Thyroid gland (tissue), 4 donors: Measurements from ENCODE around the gene OR7G2. TPM values are rescaled to one million over a fixed set of nuclear protein-coding genes. Genes with fewer than 3 reads are reported as not detected.

Experiments used
- DNase-seq, 2 donors: peaks; one replicate each; pipeline ENCODE4 v3.0.0-alpha.2; 2019
- H3K27ac ChIP-seq, 3 donors: fragments of 200-600 bp; sonication (generic); 1 replicate in 2 of 3; 2 replicates in 1 of 3; pipeline ENCODE4 v1.5.1; 2016 to 2019; ENCODE audit warnings: mild to moderate bottlenecking in 1 of 3, moderate library complexity in 1 of 3
- H3K27me3 ChIP-seq: fragments of 200-600 bp; sonication (generic); one replicate; pipeline ENCODE4 v1.5.1; 2019
- H3K36me3 ChIP-seq, 2 donors: fragments of 200-600 bp; sonication (generic); one replicate each; pipeline ENCODE4 v1.5.1; 2016 to 2019
- H3K4me1 ChIP-seq, 2 donors: fragments of 200-600 bp; sonication (generic); one replicate each; pipeline ENCODE4 v1.5.1; 2017 to 2019
- H3K4me3 ChIP-seq, 3 donors: fragments of 200-600 bp; sonication (generic); replicated peaks in 1 of 3; 1 replicate in 2 of 3; 2 replicates in 1 of 3; pipeline ENCODE4 v1.5.1; 2016; ENCODE audit warnings: mild to moderate bottlenecking in 1 of 3
- H3K9me3 ChIP-seq: fragments of 200-600 bp; sonication (generic); one replicate; pipeline ENCODE4 v1.5.1; 2017
- POLR2A ChIP-seq, 2 donors: fragments of 450-650 bp; IDR thresholded peaks; one replicate each; pipeline ENCODE4 v1.6.1; 2017; ENCODE audit warnings: antibody characterized with exemption in 2 of 2, mild to moderate bottlenecking in 2 of 2, moderate library complexity in 1 of 2
- WGBS, 2 donors: methylation state at CpG; one replicate each; pipeline ENCODE4 v1.1.5; 2017; 5-methylcytosine and 5-hydroxymethylcytosine counted together
- intact Hi-C: fragments of 100-400 bp; cut with DNase I; formaldehyde crosslinking; loops from one replicate; pipeline ENCODE4 v1.15.1; 2023
- total RNA-seq, 4 donors: library from RNA; depleted of rRNA; stranded (reverse); fragments of >200 nt; gene quantifications; one replicate each; pipeline ENCODE4 v1.2.3, GENCODE V29; 2016
- TF ChIP-seq, protein P1 (sequence below), 6 experiments: fragments of 200-600 bp in 3 of 6; fragments of 450-650 bp in 3 of 6; sonication (generic) in 3 of 6; IDR thresholded peaks; one replicate each; pipeline ENCODE4 v1.5.1; 2016 to 2019; ENCODE audit warnings: antibody characterized with exemption in 6 of 6, mild to moderate bottlenecking in 2 of 6, inconsistent platforms in 1 of 6, moderate library complexity in 1 of 6

OR7G2 gene
- total RNA-seq, 4 donors from 2014 or later: not detected

DNA sequence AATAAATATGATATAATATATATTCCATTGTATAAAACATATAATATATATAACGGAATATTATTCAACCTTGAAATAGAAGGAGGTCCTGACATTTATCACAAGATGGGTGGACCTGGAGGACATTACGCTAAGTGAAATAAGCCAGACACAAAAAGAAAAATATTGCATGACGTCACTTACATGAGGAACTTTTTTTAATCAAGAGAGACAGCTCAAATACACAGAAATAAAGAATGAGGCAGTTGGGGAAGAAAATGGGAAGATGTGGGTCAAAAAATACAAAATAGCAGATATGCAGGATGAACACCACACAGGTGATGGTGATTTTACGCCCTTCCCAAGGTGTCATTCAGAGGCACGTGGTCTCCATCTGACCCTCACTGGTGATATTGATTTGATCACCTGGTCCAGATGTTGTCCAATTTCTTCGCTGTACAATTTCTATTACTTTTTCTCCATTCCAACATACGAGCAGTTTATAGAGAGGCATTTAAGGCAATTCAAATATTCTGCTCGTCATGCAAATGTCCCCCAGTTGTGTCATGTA lies 32.4 kb upstream of the OR7G2 start:
- Histone ChIP-seq H3K9me3 (no peaks in the 10 kb centered on the region), H3K27me3 (no peaks in the 10 kb centered on the region), H3K27ac (peak overlapping the region in 2 of 3 donors; percentile 71 to 85), H3K4me3 (peak overlapping the region; percentile 66 to 94 (median 88)), H3K36me3 (no peaks in the 10 kb centered on the region), H3K4me1 (peaks cover 6 to 10% of the 10 kb centered on the region in 2 donors)
- no peak for TF ChIP-seq POLR2A (IDR thresholded peaks at IDR 0.05)
- TF ChIP-seq, protein P1, sequence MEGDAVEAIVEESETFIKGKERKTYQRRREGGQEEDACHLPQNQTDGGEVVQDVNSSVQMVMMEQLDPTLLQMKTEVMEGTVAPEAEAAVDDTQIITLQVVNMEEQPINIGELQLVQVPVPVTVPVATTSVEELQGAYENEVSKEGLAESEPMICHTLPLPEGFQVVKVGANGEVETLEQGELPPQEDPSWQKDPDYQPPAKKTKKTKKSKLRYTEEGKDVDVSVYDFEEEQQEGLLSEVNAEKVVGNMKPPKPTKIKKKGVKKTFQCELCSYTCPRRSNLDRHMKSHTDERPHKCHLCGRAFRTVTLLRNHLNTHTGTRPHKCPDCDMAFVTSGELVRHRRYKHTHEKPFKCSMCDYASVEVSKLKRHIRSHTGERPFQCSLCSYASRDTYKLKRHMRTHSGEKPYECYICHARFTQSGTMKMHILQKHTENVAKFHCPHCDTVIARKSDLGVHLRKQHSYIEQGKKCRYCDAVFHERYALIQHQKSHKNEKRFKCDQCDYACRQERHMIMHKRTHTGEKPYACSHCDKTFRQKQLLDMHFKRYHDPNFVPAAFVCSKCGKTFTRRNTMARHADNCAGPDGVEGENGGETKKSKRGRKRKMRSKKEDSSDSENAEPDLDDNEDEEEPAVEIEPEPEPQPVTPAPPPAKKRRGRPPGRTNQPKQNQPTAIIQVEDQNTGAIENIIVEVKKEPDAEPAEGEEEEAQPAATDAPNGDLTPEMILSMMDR (IDR thresholded peaks at IDR 0.05): no peak
- intact Hi-C loops: loop anchor here (10.0 kb wide), 1 partner anchor 665 kb away; no protein-coding TSS in a partner anchor
- no peak for DNase-seq
- WGBS, 2 donors: 29 to 35% methylated on average over 8 of the region's 8 CpGs

DNA sequence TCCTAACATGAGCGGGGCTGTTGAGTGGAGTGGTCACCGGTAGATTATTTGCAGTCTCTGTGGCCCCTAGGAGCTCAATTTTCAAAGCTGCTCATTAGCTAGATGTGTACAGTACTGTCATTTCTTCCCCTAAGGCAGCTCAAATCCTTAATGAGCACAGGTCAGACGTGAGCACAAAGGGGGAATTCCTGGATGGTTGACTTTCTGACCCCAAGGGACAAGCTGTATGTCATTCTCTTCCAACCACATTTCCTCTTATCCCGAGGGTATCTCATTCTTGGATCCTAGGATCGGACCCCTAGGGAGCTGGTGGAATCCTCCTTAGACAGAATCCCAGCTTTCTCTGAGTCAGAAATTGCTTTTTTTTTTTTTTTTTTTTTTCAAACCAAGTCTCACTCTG lies 25.1 kb upstream of the OR7G2 start:
- 62 to 67% methylated on average over 5 of the region's 5 CpGs for WGBS, 2 donors
- H3K4me1 ChIP-seq: no peaks in the 10 kb centered on the region
- no peaks in the 10 kb centered on the region for H3K9me3 ChIP-seq
- no peaks in the 10 kb centered on the region for H3K36me3 ChIP-seq
- no peaks in the 10 kb centered on the region for H3K27me3 ChIP-seq
- no peak for TF ChIP-seq POLR2A (IDR thresholded peaks at IDR 0.05)
- TF ChIP-seq, protein P1 (IDR thresholded peaks at IDR 0.05): no peak
- no peak overlapping the region for H3K4me3 ChIP-seq
- intact Hi-C loops: loop anchor here (10.0 kb wide), 1 partner anchor 672 kb away; no protein-coding TSS in a partner anchor
- H3K27ac ChIP-seq: no peak overlapping the region
- no peak for DNase-seq

DNA sequence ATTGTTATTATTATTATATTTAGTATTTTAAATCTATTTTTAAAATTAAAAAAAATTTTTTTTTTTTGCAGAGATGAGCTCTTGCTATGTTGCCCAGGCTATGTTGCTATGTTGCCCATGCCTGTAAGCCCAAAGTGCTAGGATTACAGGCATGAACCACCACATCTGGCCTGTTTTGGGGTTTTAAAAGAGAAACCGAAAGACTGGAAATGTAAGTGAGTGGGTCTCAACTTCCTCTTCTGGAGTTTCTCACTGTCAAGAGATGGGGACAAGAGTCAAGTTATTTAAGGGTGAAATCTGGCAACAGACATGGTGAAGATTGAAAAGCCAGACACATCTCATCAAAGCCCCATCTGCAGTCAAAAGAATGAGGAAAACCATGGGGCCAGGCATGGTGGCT lies 23.7 kb upstream of the OR7G2 start:
- Histone ChIP-seq H3K27ac (no peak overlapping the region), H3K4me3 (no peak overlapping the region), H3K27me3 (no peaks in the 10 kb centered on the region), H3K4me1 (no peaks in the 10 kb centered on the region), H3K9me3 (no peaks in the 10 kb centered on the region), H3K36me3 (no peaks in the 10 kb centered on the region)
- TF ChIP-seq POLR2A (IDR thresholded peaks at IDR 0.05): no peak
- TF ChIP-seq, protein P1 (IDR thresholded peaks at IDR 0.05): no peak
- intact Hi-C loops: loop anchor here (10.0 kb wide), 1 partner anchor 674 kb away; no protein-coding TSS in a partner anchor
- 73 to 81% methylated on average over 1 of the region's 1 CpG for WGBS, 2 donors
- DNase-seq: no peak

DNA sequence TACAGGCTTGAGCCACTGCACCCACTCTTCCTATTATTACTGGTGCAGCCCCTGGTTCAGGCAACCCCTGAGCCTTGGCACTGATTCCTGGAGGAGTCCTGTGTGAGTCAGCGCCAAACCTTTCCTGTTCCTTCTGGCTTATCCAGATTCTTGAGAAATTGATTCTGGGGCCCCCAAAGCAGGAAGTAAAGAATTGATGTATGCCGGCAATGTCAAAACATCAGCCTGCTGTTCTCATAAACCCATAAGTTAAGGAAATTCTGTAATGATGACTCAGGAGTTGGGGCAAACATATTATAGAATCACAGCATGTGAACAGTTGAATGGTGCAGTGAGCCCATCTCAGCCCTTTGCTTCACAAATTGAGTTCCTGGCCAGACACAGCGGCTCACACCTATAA lies 20.9 kb upstream of the OR7G2 start:
- no peaks in the 10 kb centered on the region for H3K4me1 ChIP-seq
- no peak overlapping the region for H3K4me3 ChIP-seq
- no peak for DNase-seq
- H3K36me3 ChIP-seq: no peaks in the 10 kb centered on the region
- no peaks in the 10 kb centered on the region for H3K9me3 ChIP-seq
- WGBS, 2 donors: 75 to 83% methylated on average over 3 of the region's 3 CpGs
- no peak for TF ChIP-seq POLR2A (IDR thresholded peaks at IDR 0.05)
- TF ChIP-seq, protein P1 (IDR thresholded peaks at IDR 0.05): no peak
- intact Hi-C loops: no loop called here
- no peak overlapping the region for H3K27ac ChIP-seq
- no peaks in the 10 kb centered on the region for H3K27me3 ChIP-seq

DNA sequence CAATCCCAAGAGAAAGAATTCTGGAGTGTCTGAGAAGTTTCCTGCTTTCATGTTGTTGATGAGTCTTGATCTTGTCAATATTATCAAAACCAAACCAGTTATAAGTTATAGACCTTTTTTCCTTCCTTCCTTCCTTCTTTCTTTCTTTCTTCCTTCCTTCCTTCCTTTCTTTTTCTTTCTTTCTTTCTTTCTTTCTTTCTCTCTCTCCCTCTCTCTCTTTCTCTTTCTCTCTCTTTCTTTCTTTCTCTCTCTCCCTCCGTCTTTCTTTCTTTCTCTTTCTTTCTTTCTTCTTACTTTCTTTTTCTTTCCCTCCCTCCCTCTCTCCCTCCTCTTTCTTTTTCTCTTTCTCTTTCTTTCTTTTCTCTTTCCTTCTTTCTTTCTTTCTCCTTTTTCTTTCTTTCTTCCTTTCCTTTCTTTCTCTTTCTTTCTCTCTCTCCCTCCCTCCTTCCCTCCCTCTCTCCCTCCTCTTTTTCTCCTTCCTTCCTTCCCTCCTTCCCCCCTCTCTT lies 19.7 kb upstream of the OR7G2 start, which contains the start of gene OR7G3:
TSS of gene OR7G3 (minus strand) at position 51 of the 506 bp plus-strand sequence. CDS start at position 51, 0 bp downstream.
- Histone ChIP-seq H3K4me3 (no peak within 1 kb of the TSS), H3K4me1 (no peaks in the 10 kb centered on the region), H3K27ac (no peak within 1 kb of the TSS), H3K36me3 (no peaks in the 10 kb centered on the region), H3K9me3 (no peaks in the 10 kb centered on the region), H3K27me3 (no peaks in the 10 kb centered on the region)
- intact Hi-C loops: no loop called here
- DNase-seq: no peak
- TF ChIP-seq, protein P1 (IDR thresholded peaks at IDR 0.05): no peak
- 83 to 85% methylated on average over 1 of the region's 1 CpG for WGBS, 2 donors
